Uterus (tissue), 2 donors: ENCODE results near the gene SUSD3.

Experiments used
- POLR2A ChIP-seq, 2 donors: fragments of 450-650 bp; IDR thresholded peaks; one replicate each; pipeline ENCODE4 v1.6.1; 2016; ENCODE audit warnings: antibody characterized with exemption in 2 of 2, mild to moderate bottlenecking in 1 of 2, moderate library complexity in 1 of 2
- TF ChIP-seq, protein P1 (sequence below), 4 experiments: fragments of 200-600 bp in 2 of 4; fragments of 450-650 bp in 2 of 4; sonication (generic) in 2 of 4; IDR thresholded peaks; one replicate each; pipeline ENCODE4 v1.5.1; 2016 to 2019; ENCODE audit warnings: antibody characterized with exemption in 4 of 4, mild to moderate bottlenecking in 2 of 4, moderate library complexity in 1 of 4

GRCh38 chr9:93080406-93080805, 21.9 kb downstream of the SUSD3 start:
- TF ChIP-seq POLR2A (IDR thresholded peaks at IDR 0.05): no peak
- TF ChIP-seq, protein P1, sequence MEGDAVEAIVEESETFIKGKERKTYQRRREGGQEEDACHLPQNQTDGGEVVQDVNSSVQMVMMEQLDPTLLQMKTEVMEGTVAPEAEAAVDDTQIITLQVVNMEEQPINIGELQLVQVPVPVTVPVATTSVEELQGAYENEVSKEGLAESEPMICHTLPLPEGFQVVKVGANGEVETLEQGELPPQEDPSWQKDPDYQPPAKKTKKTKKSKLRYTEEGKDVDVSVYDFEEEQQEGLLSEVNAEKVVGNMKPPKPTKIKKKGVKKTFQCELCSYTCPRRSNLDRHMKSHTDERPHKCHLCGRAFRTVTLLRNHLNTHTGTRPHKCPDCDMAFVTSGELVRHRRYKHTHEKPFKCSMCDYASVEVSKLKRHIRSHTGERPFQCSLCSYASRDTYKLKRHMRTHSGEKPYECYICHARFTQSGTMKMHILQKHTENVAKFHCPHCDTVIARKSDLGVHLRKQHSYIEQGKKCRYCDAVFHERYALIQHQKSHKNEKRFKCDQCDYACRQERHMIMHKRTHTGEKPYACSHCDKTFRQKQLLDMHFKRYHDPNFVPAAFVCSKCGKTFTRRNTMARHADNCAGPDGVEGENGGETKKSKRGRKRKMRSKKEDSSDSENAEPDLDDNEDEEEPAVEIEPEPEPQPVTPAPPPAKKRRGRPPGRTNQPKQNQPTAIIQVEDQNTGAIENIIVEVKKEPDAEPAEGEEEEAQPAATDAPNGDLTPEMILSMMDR (IDR thresholded peaks at IDR 0.05): no peak
